Measurements from ENCODE around the gene PPP6R1.

Gene PPP6R1

DNA sequence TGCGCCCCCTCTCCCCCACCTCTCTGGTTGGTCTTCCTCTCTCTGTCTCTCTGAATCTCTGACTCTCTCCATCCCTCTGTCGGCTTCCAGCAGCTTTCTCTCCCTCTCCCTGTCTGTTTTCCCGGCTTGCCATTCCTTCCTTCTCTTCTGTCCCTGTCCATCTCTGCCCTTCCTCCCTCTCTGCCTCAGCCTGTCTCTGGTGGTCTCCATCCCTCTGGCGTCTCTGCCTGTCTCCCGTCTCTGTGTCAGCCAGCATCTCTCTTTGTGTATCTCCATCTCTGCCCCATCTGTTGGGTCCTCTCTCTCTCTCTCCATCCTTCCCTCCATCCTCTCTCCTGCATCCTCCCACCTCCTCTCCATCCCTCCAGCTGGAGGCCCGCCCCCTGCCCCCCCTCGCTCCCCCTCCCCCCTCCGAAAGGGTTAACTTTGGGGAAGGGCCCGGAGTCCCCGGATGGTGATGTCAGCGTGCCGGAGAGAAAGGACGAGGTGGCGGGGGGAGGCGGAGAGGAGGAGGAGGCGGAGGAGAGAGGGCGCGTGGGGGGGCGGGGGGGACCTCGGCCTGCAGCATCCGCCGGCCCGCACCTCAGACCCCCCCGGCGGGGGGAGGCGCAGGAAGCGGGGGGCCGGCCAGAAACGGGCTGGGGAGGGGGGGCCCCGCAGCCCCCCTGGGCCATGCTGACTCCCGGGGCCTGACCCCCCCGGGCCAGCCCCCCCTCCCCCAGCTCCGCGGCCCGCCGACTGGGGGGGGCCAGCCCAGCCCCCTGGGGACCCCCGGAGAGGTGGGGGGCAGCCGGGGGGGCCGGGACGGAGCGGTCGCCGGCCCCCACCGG is 24.9 kb upstream of the PPP6R1 start, which contains the start of gene BRSK1:
TSS of gene BRSK1 (plus strand) at position 450 of the 830 bp plus-strand sequence. CDS start 446 bp downstream, outside the sequence.
- peak; percentile 22 to 28 for DNase-seq (ENCODE audit: low read depth in 2 of 2)

DNA sequence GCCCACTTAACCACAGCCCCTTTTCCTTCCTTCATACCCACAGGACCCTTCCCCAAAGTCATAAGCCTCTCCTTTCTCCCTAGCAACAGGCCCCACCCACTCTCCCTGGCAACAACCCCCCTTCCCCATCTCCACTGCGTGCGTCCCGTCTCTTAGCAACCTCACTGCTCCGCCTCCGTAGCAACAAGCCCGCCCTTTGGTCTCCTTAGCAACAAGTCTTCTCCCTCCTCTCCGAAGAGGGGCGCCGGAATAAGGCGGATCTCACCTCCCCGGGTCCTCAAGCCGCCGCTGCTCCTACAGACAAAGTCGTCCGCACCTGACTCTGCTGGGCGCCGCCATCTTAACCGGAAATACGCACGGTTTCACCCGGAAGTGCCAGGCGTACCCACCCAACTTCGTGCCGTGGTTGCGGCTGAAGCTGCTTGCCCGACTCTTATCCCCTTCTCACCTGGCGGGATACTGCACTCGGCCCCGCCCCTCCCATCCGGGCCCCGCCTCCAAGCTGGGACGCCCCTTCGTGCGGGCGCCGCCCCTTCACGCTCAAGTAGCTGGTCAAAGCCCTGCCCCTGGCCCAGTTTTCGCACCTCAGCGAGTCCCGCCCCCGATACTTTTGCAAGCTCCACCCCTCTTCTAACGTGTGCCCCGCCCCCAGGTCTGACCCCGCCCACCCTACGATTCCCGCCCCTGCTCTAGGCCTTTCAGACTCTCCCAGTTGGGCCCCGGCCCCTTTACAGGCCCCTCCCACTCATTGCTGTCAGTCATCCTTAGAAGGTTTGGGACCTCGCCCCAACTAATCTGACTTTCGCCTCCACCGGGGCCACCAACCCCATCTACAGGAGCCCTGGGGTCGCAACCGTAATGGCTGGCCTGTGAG is 21.2 kb upstream of the PPP6R1 start, which contains the start of gene HSPBP1:
TSS of gene HSPBP1 (minus strand) at position 341 of the 874 bp plus-strand sequence. CDS start 502 bp downstream, outside the sequence.
- peak; percentile 85 to 90 for DNase-seq (ENCODE audit: low read depth in 2 of 2)

DNA sequence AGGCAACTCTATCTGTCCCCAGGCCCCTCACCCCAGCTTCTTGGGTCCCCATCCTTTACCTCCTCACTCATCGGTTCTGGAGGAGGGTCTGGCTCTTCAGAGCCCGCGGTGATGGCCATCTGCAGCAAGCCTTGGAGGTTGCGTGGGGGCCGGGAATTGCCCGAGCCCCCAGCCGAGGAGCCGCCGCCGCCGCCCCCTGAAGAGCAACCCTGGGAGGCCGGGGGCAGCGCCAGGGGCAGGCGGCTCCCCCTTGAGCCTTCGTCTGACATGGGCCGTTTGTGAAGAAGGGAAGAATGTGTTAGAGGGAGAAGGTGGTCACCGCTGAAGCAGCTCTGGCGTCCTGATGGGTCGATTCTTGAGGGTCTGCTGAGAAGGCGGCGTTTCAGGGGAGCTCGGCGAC is 20.5 kb upstream of the PPP6R1 start:
- no peak for DNase-seq (ENCODE audit: low read depth in 2 of 2)

DNA sequence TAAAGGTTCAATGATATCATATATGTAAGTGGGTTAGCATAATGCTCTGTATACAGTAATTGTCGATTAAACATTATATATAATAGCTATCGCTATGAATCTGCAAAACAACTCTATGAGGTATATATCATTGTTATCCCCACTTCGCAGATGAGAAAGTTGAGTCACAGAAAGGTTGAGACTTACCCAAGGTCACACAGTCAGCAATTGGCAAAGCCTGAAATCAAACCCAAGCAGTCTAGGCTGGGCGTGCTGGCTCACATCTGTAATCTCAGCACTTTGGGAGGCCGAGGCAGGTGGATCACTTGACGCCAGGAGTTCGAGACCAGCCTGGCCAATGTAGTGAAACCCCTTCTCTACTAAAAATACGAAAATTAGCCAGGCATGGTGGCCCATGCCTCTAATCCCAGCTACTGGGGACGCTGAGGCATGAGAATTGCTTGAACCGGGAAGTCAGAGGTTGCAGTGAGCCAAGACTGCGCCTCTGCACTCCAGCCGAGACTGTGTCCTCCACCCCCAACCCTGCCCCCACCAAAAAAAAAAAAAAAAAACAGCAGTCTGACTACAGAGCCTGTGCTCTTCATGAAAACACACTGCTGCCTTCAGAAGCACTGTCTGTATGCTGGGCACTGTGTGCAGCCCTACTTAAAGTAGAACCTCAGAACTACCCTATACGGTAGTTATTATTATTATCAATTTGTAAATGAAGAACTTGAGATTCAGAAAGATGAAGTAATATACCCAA is 19.7 kb upstream of the PPP6R1 start:
- DNase-seq (ENCODE audit: low read depth in 2 of 2) = no peak

DNA sequence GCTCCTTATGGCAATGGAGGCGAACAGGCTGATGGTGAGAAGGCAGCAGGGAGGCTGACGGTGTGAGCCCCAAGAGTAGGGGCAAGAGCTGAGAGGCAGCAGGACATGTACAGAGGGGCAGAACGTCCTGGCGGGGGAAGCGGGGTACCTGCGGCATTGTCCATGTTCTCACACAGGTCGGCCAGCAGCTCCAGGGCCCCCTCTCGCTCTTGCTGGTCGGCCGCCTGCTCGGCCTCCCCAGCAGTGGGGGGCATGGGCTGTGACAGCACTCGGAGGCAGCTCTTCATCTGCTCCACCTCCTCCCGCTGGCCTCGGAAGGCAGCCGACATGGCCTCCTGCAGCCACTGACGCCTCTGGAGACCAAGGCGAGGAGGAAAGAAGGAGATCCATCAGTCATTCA is 18.7 kb upstream of the PPP6R1 start:
- DNase-seq (ENCODE audit: low read depth in 2 of 2) = no peak

DNA sequence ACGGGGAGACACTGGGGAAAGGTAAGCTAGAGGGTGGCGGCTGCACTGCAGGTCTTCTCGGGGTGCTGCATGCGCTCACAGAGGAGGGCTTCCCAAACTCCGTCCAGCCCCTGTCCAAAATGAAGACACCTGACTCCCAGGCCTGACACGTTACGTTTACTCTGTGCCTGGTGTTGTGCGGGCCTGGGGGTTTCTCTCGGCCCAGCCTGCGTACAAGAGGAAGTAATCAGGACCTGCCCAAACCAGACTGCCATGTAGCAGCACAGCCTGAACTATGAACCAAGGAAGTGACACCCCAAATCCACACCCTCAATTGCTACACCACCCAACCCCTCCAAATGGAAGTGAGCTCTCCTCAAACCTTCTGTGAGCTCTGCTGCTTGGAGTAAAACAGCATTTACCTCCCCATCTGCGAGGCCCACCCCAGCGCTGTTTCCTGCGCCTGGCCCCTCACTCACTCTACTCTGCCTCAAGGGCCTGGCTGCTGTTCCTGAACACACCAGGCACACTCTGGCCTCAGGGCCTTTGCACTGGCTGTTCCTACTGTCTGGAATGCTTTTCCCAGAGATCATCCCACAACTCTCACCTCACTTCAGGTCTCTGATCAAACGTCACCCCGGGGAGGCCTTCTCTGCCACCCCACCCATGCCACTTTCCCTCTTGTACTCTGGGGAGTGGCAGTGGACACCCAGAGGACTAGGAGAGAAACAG is 18.1 kb upstream of the PPP6R1 start:
- DNase-seq (ENCODE audit: low read depth in 2 of 2) = no peak

DNA sequence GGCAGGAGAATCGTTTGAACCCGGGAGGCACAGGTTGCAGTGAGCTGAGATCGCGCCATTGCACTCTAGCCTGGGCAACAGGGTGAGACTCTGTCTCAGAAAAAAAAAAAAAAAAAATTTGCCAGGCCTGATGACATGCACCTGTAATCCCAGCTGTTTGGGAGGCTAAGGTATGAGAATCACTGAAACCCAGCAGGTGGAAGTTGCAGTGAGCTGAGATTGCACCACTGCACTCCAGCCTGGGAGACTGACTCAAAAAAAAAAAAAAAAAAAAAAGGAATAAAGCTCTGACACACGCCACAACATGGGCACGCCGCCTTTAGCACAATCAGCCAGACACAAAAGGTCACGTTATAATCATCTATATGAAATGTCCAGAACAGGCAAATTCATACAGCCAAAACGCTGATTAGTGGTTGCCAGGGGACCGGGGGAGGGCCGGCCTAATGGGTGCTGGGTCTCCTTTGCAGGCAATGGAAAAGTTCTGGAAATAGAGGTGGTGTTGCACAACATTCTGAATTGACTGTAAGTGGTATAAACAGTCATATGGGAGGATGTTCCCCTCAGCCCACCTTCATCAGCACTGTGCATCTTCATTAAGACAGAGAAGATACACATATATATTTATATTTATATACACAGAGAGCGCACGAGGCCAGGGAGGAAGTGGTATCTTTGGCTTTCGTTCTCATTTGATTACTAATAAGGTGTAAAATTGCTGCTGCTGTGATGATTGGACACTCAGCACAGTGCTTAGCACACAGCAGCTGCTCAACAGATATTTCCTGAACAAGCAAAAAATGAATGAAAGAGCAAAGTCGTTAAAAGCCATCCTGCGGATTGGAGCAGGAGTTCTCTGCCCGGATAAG is 17.3 kb upstream of the PPP6R1 start:
- DNase-seq (ENCODE audit: low read depth in 2 of 2) = no peak

DNA sequence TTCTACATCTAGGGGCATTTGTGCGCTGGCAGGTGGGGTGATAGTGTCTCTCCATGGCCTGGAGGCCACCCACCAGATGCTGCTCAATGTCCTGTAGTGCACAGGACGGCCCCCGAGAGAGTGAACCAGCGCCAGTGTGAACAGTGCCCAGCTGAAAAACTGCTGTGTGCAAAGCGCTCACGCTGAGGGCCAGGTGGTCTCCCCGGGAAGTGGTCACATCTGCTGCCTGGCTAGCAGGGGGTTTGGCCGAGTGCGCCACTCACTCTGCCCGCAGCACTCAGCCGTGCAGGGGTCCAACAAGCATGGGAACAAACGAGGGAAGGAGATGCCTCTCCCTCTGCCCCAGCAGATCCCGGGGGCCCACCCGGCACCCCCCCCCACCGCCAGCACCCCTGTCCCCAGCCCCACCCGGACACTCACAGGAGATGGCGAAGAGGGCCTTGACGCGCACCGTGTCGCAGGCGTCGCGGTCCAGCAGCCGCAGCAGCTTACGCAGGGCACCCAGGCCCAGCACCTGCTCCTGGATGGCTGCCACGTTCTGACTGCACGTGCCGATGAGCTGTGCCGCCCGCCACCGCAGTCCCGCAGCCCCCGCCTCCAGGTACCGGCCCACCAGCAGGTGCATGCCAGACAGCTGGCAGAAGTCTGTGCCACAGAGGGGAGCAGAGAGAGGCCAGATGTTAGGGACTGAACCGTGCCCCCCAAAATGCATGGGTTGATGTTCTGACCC is 15.3 kb upstream of the PPP6R1 start:
- no peak for DNase-seq (ENCODE audit: low read depth in 2 of 2)

DNA sequence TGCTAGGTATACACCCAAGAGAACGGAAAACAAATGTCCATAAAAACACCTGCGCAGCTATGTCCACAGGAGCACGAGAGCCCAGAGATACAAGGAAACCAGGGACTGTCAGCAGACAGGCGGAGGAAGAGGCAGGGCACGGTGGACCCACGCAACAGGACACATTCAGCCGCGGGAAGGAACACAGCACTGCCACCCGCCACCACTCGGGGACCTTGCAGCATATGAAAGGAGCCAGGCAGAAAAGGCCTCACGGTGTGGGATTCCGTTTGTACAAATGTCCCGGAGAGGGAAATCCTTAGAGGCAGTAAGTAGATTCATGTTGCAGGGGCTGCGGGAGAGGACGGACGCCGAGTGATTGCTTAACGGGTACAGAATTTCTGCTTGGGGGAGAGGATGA is 13.3 kb upstream of the PPP6R1 start:
- DNase-seq (ENCODE audit: low read depth in 2 of 2) = no peak

DNA sequence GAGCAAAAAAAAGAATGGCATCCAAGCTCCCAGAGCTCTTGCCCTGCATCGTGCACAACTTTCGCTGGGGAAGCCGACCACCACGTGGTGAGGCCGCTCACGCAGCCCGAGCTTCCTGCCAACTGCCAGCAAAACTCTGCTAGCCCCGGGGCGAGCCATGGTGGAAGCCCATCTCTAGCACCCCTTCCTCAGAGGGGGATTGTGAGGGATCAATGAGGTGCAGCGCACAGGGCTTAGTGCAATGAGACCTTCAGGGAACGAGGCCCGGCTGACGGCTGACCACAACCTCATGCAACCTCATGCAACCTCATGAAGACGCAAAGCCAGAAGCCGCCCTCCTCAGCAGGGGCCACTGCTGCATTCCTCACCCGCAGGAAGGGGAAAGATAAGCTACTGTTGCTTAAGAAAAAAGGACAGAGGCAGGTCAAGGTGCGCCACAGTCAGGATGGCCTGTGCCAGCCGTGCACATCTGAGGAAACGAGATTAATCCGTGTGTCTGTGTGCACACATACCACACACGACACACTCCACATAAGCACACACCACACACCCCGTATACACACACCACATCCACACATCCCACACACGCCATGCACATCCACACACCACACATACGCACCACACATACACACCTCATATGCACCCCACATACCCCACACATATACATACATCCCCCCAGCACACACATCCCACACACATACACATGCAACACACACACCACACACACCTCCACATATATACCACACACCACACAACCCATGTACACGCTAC is 11.5 kb upstream of the PPP6R1 start:
- no peak for DNase-seq (ENCODE audit: low read depth in 2 of 2)

DNA sequence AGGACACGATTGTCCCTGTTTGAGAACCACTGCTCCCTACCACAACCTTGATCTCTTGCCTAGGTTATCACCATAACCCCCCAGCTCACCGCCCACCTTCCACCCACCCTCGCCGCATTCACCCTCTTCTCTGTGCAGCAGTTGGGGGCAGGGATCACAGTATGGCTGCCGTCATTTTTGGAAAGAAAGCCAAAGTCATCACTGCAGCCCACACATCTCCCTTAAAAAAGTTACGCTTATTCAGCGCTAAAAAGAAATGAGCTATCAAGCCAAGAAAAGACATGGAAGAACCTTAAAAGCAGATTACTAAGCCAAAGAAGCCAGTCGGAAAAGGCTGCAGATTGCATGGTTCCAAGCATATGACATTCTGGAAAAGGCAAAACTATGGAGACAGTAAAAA is 10.5 kb upstream of the PPP6R1 start:
- DNase-seq (ENCODE audit: low read depth in 2 of 2) = no peak

DNA sequence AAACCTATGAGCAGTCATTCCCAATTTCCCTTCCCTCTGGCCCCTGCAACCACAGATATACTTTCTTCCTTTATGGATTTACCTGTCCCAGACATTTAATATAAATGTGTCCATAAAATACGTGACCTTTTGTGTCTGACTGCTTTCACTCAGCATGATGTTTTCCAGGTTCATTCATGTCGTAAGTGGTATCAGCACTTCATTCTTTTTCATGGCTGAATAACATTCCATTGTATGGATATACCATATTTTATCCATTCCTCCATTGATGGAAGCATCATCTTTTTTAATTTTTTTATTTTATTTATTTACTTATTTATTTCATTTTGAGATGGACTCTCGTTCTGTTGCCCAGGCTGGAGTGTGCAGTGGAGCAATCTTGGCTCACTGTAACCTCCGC is 8.0 kb upstream of the PPP6R1 start:
- DNase-seq (ENCODE audit: low read depth in 2 of 2) = no peak

DNA sequence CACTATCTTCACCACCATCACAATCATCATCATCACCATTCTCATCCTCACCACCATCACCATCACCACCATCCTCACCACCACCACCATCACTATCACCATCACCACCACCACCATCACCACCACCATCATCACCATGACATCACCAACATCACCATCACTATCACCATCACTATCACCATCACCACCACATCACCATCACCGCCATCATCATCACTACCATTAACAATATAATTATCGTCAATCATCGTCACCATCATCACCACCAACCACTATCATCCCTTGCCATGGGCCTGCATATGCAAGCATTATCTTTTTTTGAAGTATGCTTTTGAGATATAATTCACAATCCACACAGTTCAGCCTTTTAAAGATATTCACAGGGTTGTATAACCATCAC is 7.6 kb upstream of the PPP6R1 start:
- DNase-seq (ENCODE audit: low read depth in 2 of 2) = no peak

DNA sequence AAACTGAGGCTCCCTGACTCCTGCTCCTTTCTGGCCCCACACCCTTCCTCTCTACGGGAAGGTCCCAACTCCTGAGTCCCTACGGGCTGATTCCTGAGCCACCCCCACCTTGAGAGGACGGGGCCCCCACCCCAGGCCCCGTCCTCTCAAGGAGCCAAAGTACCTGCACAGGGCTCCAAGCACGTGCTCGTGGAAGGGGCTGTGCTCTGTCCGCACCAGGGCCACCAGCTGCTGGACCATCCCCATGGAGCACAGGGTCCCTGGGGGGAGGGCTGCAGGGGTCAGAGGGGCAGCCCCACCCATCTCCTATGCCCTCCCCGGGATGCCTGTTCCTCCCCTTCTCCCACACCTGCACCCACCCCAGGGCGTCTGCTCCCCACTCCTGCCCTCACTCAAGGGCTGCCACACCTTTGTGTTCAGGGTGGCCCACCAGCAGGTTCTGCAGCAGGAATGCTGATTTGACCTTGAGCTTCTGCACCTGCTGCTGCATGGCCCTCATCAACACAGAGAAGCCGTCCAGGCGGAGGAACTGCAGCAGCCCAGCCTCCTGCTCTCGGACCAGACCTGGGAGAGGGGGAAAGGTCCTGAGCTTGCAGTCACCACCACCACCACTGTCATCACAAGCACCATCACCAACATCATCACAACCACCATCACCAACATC is 7.0 kb upstream of the PPP6R1 start:
- no peak for DNase-seq (ENCODE audit: low read depth in 2 of 2)

DNA sequence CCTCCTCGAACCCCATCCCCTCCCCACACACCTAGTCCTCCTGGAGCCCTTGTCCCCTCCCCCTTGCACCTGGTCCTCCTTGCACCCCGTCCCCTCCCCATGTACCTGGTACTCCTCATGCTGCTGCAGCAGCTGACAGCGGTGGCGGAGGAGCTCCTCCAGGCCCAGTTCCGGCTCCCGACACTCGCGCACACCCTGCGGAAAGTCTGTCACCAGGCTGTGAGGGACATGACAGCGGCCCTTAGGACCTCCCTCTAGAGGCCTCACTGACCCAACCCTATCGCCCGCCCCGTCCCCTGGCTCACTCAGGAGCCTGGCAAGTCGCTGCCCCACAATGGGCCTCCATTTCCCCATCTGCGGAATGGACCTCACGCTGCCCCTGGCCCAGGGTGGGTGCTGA is 6.4 kb upstream of the PPP6R1 start:
- no peak for DNase-seq (ENCODE audit: low read depth in 2 of 2)

DNA sequence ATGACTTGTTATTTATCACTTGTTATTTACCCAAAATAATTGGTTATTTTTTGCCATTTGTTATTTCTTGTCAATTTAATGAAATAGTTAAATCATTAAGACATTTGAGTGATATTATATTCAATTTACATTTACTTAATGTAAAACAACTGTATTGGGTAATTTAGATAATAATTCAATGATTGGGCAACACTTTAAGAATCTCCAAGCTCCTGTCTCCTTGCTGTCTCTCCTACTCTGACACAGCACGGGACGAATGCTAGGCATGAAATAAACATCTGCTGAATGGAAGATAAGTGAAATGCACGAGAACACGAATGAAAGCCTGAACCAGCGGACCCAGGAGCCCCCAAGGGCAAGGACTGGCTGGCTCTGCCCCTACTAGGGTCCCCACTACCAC is 5.7 kb upstream of the PPP6R1 start:
- no peak for DNase-seq (ENCODE audit: low read depth in 2 of 2)

DNA sequence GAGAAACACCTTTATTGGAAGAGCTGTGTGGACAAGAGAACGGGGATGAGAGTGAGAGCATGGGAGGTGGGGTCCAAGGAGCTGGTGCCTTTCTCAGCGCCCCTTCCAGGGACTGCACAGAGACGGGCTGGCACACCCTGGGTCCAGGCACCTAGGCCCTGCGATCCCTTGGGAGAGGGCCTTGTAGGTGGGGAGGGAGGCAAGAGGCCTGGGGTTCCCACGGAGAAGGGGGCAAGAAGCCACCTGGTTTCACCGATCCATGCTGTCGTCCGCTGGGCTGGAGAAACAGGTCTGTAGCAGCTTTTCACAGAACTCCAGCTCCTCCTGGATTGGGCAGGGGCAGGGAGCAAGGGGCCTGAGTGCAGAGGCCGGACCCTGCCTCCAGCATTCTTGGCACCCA is 3.5 kb upstream of the PPP6R1 start:
- no peak for DNase-seq (ENCODE audit: low read depth in 2 of 2)

DNA sequence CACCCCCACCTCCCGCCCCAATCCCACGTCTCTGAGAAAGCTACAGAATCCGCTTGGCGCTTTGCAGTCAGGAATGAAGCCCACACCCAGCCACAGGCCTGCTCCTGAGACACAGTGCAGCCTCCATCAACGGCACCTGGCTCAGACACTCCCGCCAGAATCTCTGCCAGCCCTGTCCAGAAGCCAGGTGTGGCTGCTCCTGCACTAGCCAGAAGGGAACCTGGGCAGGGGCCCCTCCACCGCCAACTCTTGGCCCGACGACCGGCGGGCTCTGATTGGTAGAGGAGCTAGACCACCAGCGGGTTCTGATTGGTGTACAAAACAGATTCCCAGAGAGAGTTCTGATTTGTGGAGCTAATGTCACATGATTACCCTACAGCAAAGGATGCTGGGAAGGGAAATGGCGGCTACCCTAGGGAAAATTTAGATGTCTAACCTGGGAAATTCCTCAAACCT is 2.9 kb upstream of the PPP6R1 start:
- DNase-seq (ENCODE audit: low read depth in 2 of 2) = no peak

Measured in activated CD8-positive, alpha-beta memory T cell treated with anti-CD3 and anti-CD28 coated beads for 4 hours (primary cell).